HG03378 (cell line): ENCODE results near the gene TM4SF18.
"Not testable (repeated sequence)": the region's sequence is repeated elsewhere in the genome, so short reads cannot be mapped to it uniquely, and the experiment has no call there.

Experiments
- ATAC-seq: cut with Tn5 transposase; IDR thresholded peaks from one replicate; pipeline ENCODE4 v1.9.1; 2021; ENCODE audit warnings: mild to moderate bottlenecking, moderate library complexity; ENCODE audit not compliant: unreplicated experiment

Gene TM4SF18

GRCh38 chr3:149333176-149333859 lies at the start of gene TM4SF18:
Gene TM4SF18, minus strand, starts transcription at chr3:149333636. Its CDS starts 254 bp downstream, at chr3:149333382.
- no peak for ATAC-seq

GRCh38 chr3:149382518-149382917 lies 49.1 kb upstream of the TM4SF18 start:
- ATAC-seq, result no peak

GRCh38 chr3:149382101-149382467 lies 48.6 kb upstream of the TM4SF18 start:
- peak; percentile 58 for ATAC-seq

- ATAC-seq, result no peak
Observed at GRCh38 chr3:149381173-149382100, 48.0 kb upstream of the TM4SF18 start.

GRCh38 chr3:149380220-149380619 lies 46.8 kb upstream of the TM4SF18 start:
- not testable (repeated sequence) for ATAC-seq

GRCh38 chr3:149378478-149379309 lies 45.3 kb upstream of the TM4SF18 start:
- no peak for ATAC-seq

GRCh38 chr3:149377408-149378364 lies 44.2 kb upstream of the TM4SF18 start, which contains the start of gene TM4SF1:
Gene TM4SF1, minus strand, starts transcription at chr3:149377649. Its CDS starts 102 bp downstream, at chr3:149377547.
- no peak for ATAC-seq

GRCh38 chr3:149376718-149377407 lies 43.4 kb upstream of the TM4SF18 start:
- no peak for ATAC-seq

GRCh38 chr3:149375501-149376196 lies 42.2 kb upstream of the TM4SF18 start:
- ATAC-seq, result no peak

GRCh38 chr3:149374793-149375500 lies 41.5 kb upstream of the TM4SF18 start:
- ATAC-seq, result no peak

- no peak for ATAC-seq
Observed at GRCh38 chr3:149374391-149374790, 41.0 kb upstream of the TM4SF18 start.

GRCh38 chr3:149373235-149374125 lies 40.0 kb upstream of the TM4SF18 start:
- ATAC-seq, result no peak

- no peak for ATAC-seq
Observed at GRCh38 chr3:149371723-149372114, 38.3 kb upstream of the TM4SF18 start.

- no peak for ATAC-seq
Observed at GRCh38 chr3:149371001-149371722, 37.7 kb upstream of the TM4SF18 start.

- no peak for ATAC-seq
Observed at GRCh38 chr3:149369991-149370866, 36.8 kb upstream of the TM4SF18 start.
